Psoas muscle (tissue), 8 donors: ENCODE data around the gene LRP5. TPM values are rescaled to one million over a fixed set of nuclear protein-coding genes. Genes with fewer than 3 reads are reported as not detected.

Experiments
- ATAC-seq, 4 donors: fragments of 200-7000 bp; cut with Tn5 transposase; one replicate each; pipeline ENCODE4 v1.9.1; 2020; ENCODE audit warnings: moderate library complexity in 3 of 4, mild to moderate bottlenecking in 2 of 4
- DNase-seq, 2 donors: peaks; one replicate each; pipeline ENCODE4 v3.0.0-alpha.2; 2020
- H3K27ac ChIP-seq: fragments of 200-600 bp; one replicate; pipeline ENCODE4 v1.8.0; 2022
- H3K27me3 ChIP-seq, 3 donors: fragments of 200-600 bp in 1 of 3; one replicate each; pipeline versions ENCODE4 v1.6.1 to v1.8.0; 2013 to 2022; ENCODE audit warnings: low read length in 2 of 3, mild to moderate bottlenecking in 2 of 3, moderate library complexity in 1 of 3; ENCODE audit not compliant: insufficient read depth in 3 of 3
- H3K36me3 ChIP-seq, 2 donors: fragments of 200-600 bp in 1 of 2; one replicate each; pipeline versions ENCODE4 v1.6.1 to v1.8.0; 2013 to 2022; ENCODE audit warnings: low read depth in 1 of 2, mild to moderate bottlenecking in 1 of 2, moderate library complexity in 1 of 2; ENCODE audit not compliant: insufficient read depth in 1 of 2
- H3K4me1 ChIP-seq: fragments of 200-600 bp; one replicate; pipeline ENCODE4 v1.8.0; 2022
- H3K4me3 ChIP-seq: fragments of 200-600 bp; one replicate; pipeline ENCODE4 v1.8.0; 2022; ENCODE audit warnings: mild to moderate bottlenecking
- H3K9me3 ChIP-seq: fragments of 200-600 bp; one replicate; pipeline ENCODE4 v1.8.0; 2022
- WGBS, 3 donors: extraction: QIAGEN DNeasy Blood & Tissue Kit; methylation state at CpG; one replicate each; pipeline versions ENCODE4 v1.1.6 to v1.1.7; 2013; 5-methylcytosine and 5-hydroxymethylcytosine counted together
- intact Hi-C, 2 donors: fragments of 100-400 bp; cut with DNase I; formaldehyde crosslinking; loops; one replicate each; pipeline versions ENCODE4 v1.11.0 to v1.14.2; 2022
- polyA plus RNA-seq, 3 donors: library from polyadenylated mRNA; stranded (reverse); fragments of 200-250 nt; gene quantifications; one replicate each; pipeline ENCODE4 v1.2.3, GENCODE V29; 2013
- total RNA-seq, 4 donors: library from RNA; stranded (reverse); fragmentation: NEBNext Ultra II Directional in 2 of 4; extraction: Animal tissue kit (Norgen Biotek cat#: 25700) in 2 of 4; gene quantifications; one replicate each; pipeline versions ENCODE4 v1.2.1 to v1.2.4, GENCODE V29; 2021 to 2023
- TF ChIP-seq, protein P1 (sequence below): fragments of 200-600 bp; IDR thresholded peaks from one replicate; pipeline ENCODE4 v1.8.0; 2022; ENCODE audit warnings: antibody characterized with exemption
- donor health status: healthy with polysubstance abuse.
- donor health status: DM: no; HTN: no; CAD: no; lungs with moderate emphysema.
- donor health status: Bipolar disorder and iron deficiency.
- donor health status: healthy.
- donor health status: DM: yes; HTN: yes; CAD: no.
- donor health status: DM: no; HTN: no; CAD: no.
- donor health status: DM: no; HTN: no; CAD: no.
- donor health status: DM: yes; HTN: yes; CAD: no.

LRP5 gene
- total and polyA plus RNA-seq, 7 donors: 5.3 to 19.2 (median 16.7) TPM

DNA sequence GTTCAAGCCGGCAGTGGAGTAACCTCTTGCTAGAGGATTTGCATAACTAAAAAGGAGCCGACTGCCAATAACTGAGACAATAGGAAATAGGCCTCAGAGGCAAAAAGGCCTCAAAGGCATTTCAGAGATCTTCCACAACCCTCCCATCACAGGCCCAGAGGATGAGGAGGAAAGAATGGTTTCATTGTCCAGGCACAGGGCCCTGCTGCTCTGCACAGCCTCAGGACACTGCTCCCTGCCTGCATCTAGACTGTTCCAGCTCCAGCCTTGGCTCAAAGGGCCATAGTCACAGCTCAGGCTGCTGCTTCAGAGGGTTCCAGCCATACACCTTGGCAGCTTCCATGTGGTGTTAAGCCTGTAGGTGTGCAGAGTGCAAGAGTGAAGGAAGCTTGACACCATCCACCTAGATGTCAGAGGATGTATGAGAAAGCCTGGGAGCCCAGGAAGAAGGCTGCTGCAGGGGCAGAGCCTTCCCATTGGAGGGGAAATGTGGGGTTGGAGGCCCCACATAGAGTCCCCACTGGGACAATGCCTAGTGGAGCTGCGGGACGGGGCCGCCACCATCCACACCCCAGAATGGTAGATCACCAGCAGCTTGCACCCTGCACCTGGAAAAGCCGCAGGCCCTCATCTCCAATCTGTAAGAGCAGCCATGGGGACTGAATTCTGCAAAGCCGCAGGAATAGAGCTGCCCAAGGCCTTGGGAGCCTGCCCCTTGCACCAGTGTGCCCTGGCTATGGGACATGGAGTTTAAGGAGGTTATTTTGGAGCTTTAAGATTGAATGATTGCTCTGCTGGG lies 8.2 kb upstream of the LRP5 start:
- no peaks in the 10 kb centered on the region for H3K27me3 ChIP-seq
- intact Hi-C loops: no loop called here
- DNase-seq (no peak), ATAC-seq (no peak)
- 95 to 97% (median 96%) methylated on average over 6 to 7 of the region's 7 CpGs for WGBS, 3 donors
- no peaks in the 10 kb centered on the region for H3K36me3 ChIP-seq
- H3K4me1 ChIP-seq: peaks cover 7% of the 10 kb centered on the region
- no peak overlapping the region for H3K27ac ChIP-seq
- H3K4me3 ChIP-seq: no peak overlapping the region
- TF ChIP-seq, protein P1, sequence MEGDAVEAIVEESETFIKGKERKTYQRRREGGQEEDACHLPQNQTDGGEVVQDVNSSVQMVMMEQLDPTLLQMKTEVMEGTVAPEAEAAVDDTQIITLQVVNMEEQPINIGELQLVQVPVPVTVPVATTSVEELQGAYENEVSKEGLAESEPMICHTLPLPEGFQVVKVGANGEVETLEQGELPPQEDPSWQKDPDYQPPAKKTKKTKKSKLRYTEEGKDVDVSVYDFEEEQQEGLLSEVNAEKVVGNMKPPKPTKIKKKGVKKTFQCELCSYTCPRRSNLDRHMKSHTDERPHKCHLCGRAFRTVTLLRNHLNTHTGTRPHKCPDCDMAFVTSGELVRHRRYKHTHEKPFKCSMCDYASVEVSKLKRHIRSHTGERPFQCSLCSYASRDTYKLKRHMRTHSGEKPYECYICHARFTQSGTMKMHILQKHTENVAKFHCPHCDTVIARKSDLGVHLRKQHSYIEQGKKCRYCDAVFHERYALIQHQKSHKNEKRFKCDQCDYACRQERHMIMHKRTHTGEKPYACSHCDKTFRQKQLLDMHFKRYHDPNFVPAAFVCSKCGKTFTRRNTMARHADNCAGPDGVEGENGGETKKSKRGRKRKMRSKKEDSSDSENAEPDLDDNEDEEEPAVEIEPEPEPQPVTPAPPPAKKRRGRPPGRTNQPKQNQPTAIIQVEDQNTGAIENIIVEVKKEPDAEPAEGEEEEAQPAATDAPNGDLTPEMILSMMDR: no peak
- no peaks in the 10 kb centered on the region for H3K9me3 ChIP-seq

DNA sequence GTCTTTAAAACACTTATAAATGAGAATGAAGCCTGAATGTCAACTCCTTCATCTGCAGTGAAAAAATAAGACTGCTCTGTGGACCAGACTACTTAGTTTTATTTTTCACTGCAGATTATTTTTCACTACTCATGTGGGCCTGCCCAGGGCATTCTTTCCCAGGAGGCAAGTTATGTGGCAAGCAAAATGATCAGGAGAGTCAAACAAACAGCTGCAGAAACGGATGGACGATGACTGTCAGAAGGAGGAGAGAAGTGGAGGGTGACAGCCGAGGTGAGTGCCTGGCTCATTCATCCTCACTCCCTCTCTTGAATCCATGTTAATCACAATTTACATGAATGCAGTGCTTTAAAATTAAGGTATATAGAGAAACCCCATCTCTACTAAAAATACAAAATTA lies 5.8 kb upstream of the LRP5 start:
- H3K27me3 ChIP-seq: no peaks in the 10 kb centered on the region
- DNase-seq (no peak), ATAC-seq (no peak)
- H3K27ac ChIP-seq: no peak overlapping the region
- TF ChIP-seq, protein P1: no peak
- WGBS, 3 donors: 62 to 89% (median 62%) methylated on average over 3 of the region's 3 CpGs
- intact Hi-C loops: no loop called here
- peaks cover 7% of the 10 kb centered on the region for H3K4me1 ChIP-seq
- no peak overlapping the region for H3K4me3 ChIP-seq
- no peaks in the 10 kb centered on the region for H3K36me3 ChIP-seq
- no peaks in the 10 kb centered on the region for H3K9me3 ChIP-seq

DNA sequence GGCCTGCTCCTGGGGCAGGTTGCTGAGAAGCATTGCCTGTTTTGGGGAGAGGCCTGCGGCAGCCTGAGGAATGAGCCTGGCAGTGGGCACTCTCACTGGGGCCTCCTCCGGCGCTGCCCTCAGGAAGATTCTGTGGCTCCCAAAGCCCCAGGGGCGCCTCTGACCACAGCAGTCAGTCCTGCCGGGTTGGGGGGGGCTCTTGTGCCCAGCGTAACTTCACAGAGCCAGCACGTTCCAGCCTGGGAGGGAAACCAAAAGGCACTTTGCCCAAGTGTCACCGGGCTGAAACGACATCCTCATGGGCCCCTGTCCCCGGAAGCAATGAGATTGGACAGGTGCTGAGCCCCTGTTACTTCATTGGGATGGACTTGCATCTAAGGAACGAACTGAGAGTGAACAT lies 4.3 kb upstream of the LRP5 start:
- Histone ChIP-seq H3K27ac (peak overlapping the region; percentile 66), H3K4me3 (no peak overlapping the region), H3K9me3 (no peaks in the 10 kb centered on the region), H3K4me1 (peaks cover 7% of the 10 kb centered on the region), H3K27me3 (no peaks in the 10 kb centered on the region), H3K36me3 (no peaks in the 10 kb centered on the region)
- DNase-seq: peak in 1 of 2 donors; percentile 81
- TF ChIP-seq, protein P1: no peak
- ATAC-seq: peak; percentile 74 to 86 (median 78)
- 32 to 34% (median 33%) methylated on average over 11 of the region's 11 CpGs for WGBS, 3 donors
- intact Hi-C loops: no loop called here

DNA sequence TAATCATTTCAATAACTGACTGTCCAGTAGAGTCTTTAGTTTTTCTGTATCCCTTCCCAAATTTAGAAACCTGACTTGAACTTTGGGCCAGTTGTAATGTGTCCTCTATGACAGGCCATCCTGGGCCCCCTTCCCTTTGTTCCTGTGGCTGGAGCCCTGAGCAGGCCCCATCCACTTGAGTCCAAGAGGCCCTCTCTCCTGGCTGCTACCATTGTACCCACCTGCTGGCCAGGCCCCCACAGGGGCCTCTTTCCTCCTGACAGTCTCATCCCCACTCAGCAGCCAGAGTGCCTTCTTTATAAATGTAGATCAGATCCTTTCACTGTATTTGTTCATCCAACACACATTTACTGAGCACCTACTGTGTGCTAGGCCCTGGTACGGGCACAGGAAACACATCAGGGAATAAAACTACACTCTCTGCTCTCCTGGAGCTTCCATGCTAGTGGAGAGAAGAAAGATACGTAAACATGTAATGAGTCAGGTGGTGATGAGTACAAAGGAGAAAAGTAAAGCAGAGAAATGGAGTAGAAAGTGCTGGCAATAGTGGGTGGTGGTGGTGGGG lies 2.7 kb upstream of the LRP5 start:
- Histone ChIP-seq H3K4me3 (no peak overlapping the region), H3K27me3 (no peaks in the 10 kb centered on the region), H3K27ac (no peak overlapping the region), H3K36me3 (no peaks in the 10 kb centered on the region), H3K9me3 (no peaks in the 10 kb centered on the region), H3K4me1 (peaks cover 21% of the 10 kb centered on the region)
- no peak for DNase-seq
- no peak for ATAC-seq
- WGBS, 3 donors: 77 to 100% (median 97%) methylated on average over 2 of the region's 2 CpGs
- TF ChIP-seq, protein P1: no peak
- intact Hi-C loops: loop anchor here in 1 of 2 donors (5.0 kb wide), 1 partner anchor 63 kb away; no protein-coding TSS in a partner anchor
